ENCODE measurements around the gene C2CD2. TPM values are rescaled to one million over a fixed set of nuclear protein-coding genes. Genes with fewer than 3 reads are reported as not detected.

The C2CD2 gene
- polyA plus RNA-seq, 1 donor (not counting 4 experiments of a cell fraction or from before 2014, with no cell fraction given) = 39.9 TPM

- Histone ChIP-seq H4K20me1 (ENCODE audit: control insufficient read depth, extremely low read depth, insufficient read depth, low read length) (no peaks in the 10 kb centered on the region), H3K9me1 (ENCODE audit: control insufficient read depth, extremely low read depth, insufficient read depth, low read length) (no peaks in the 10 kb centered on the region), H3K36me3 (ENCODE audit: control insufficient read depth in 2 of 2, extremely low read depth in 1 of 2, insufficient read depth in 2 of 2, low read length in 2 of 2) (peaks cover 11 to 31% of the 10 kb centered on the region in 2 experiments), H3K27ac (ENCODE audit: control insufficient read depth, insufficient read depth, low read length) (no peak overlapping the region), H3K9me3 (ENCODE audit: control insufficient read depth, low read depth, low read length) (no peaks in the 10 kb centered on the region), H3K9ac (ENCODE audit: control insufficient read depth, extremely low read depth, insufficient read depth, low read length) (no peak overlapping the region), H2AFZ (ENCODE audit: control insufficient read depth, low read length) (no peak overlapping the region), H3K79me2 (ENCODE audit: control insufficient read depth, insufficient read depth, low read length) (no peaks in the 10 kb centered on the region), H3K4me2 (ENCODE audit: control insufficient read depth, extremely low read depth, insufficient read depth, low read depth, low read length) (no peak overlapping the region), H3K4me1 (ENCODE audit: control insufficient read depth, extremely low read depth, insufficient read depth, low read length) (no peaks in the 10 kb centered on the region), H3K4me3 (ENCODE audit: control insufficient read depth in 2 of 3, extremely low read depth in 1 of 3, insufficient read depth in 2 of 3, low read depth in 1 of 3, low read length in 3 of 3) (no peak overlapping the region), H3K27me3 (ENCODE audit: control insufficient read depth, extremely low read depth, insufficient read depth, low read length) (no peaks in the 10 kb centered on the region)
- no peak for DNase-seq (ENCODE audit: low read depth, low spot score)
- no peak for FAIRE-seq
- TF ChIP-seq EZH2 (IDR thresholded peaks at IDR 0.05; ENCODE audit: low read length) = no peak
- TF ChIP-seq CTCF (optimal IDR thresholded peaks at IDR 0.05 in 1 of 3, IDR thresholded peaks at IDR 0.05 in 1 of 3, conservative IDR thresholded peaks at IDR 0.05 in 1 of 3; ENCODE audit: extremely low read depth in 1 of 3, insufficient read depth in 2 of 3, low read length in 3 of 3) = no peak
- dilution Hi-C loops (cut with MboI; ENCODE audit: extremely low pct_ligation_motif_present, low sequenced_read_pairs) = no loop called here
Observed at GRCh38 chr21:41989698-41990097, 35.9 kb upstream of the C2CD2 start.

- FAIRE-seq = no peak
- no peak for DNase-seq (ENCODE audit: low read depth, low spot score)
- TF ChIP-seq EZH2 (IDR thresholded peaks at IDR 0.05; ENCODE audit: low read length) = no peak
- TF ChIP-seq CTCF (optimal IDR thresholded peaks at IDR 0.05 in 1 of 3, IDR thresholded peaks at IDR 0.05 in 1 of 3, conservative IDR thresholded peaks at IDR 0.05 in 1 of 3; ENCODE audit: extremely low read depth in 1 of 3, insufficient read depth in 2 of 3, low read length in 3 of 3) = no peak
- Histone ChIP-seq H4K20me1 (ENCODE audit: control insufficient read depth, extremely low read depth, insufficient read depth, low read length) (no peaks in the 10 kb centered on the region), H3K79me2 (ENCODE audit: control insufficient read depth, insufficient read depth, low read length) (no peaks in the 10 kb centered on the region), H3K36me3 (ENCODE audit: control insufficient read depth in 2 of 2, extremely low read depth in 1 of 2, insufficient read depth in 2 of 2, low read length in 2 of 2) (peaks cover 3 to 16% of the 10 kb centered on the region in 2 experiments), H3K4me1 (ENCODE audit: control insufficient read depth, extremely low read depth, insufficient read depth, low read length) (no peaks in the 10 kb centered on the region), H3K4me3 (ENCODE audit: control insufficient read depth in 2 of 3, extremely low read depth in 1 of 3, insufficient read depth in 2 of 3, low read depth in 1 of 3, low read length in 3 of 3) (no peak overlapping the region), H2AFZ (ENCODE audit: control insufficient read depth, low read length) (no peak overlapping the region), H3K27ac (ENCODE audit: control insufficient read depth, insufficient read depth, low read length) (no peak overlapping the region), H3K27me3 (ENCODE audit: control insufficient read depth, extremely low read depth, insufficient read depth, low read length) (no peaks in the 10 kb centered on the region), H3K4me2 (ENCODE audit: control insufficient read depth, extremely low read depth, insufficient read depth, low read depth, low read length) (no peak overlapping the region), H3K9me1 (ENCODE audit: control insufficient read depth, extremely low read depth, insufficient read depth, low read length) (no peaks in the 10 kb centered on the region), H3K9me3 (ENCODE audit: control insufficient read depth, low read depth, low read length) (no peaks in the 10 kb centered on the region), H3K9ac (ENCODE audit: control insufficient read depth, extremely low read depth, insufficient read depth, low read length) (no peak overlapping the region)
- dilution Hi-C loops (cut with MboI; ENCODE audit: extremely low pct_ligation_motif_present, low sequenced_read_pairs) = no loop called here
Observed at GRCh38 chr21:41987310-41987709, 33.5 kb upstream of the C2CD2 start.
